ENCODE data around the gene PPFIBP2.

Gene PPFIBP2

DNA sequence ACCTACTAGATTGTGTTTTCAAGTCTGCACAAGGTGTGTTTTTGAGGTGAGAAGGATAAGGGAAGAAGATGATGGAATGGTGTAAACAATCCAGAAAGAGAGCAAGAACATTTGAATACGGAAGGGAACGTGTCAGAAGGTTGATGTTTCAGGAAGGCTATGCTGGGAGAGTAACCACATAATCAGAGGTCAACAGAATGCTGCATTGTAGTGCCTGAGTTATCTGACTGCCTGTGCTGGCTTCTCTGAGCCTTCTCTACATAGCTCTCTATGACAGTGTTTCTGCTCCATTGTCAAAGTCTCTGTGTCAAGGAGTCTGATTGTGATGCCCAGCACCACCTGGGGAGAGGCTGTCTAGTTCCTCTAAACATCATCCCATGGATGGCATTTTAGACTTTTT lies 85.4 kb downstream of the PPFIBP2 start:
- no peak for DNase-seq (ENCODE audit: low read depth, low spot score)

DNA sequence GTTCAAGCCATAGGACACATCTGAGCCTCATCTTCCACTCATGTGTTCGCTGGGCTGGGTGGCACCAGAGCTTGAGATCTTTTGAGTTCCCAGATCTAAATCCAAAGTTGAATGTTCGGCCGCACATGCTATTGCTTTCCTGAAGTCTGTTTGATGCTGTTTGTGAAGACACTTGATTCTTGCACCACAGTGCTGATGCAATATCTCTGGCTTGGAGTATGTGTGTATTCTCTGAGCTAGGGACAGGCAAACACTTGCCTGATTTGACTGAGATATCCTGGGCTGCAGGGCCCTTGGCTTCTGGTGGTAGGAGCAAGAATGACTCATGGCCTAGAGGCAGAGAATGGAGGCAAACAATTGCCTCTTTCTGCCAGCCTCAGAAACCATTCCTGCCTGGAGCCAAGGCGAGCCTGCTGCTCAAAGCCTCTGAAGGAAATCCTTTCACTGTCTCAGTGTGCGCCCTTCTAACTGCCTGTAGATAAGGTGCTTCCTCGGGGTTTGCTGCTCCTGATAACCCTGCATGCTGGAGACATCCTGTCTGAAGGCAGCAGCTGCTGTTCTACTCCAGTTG lies 86.5 kb downstream of the PPFIBP2 start:
- DNase-seq (ENCODE audit: low read depth, low spot score), result no peak

GRCh38 chr11:7603031-7603781 lies 89.4 kb downstream of the PPFIBP2 start:
- no peak for DNase-seq (ENCODE audit: low read depth, low spot score)

DNA sequence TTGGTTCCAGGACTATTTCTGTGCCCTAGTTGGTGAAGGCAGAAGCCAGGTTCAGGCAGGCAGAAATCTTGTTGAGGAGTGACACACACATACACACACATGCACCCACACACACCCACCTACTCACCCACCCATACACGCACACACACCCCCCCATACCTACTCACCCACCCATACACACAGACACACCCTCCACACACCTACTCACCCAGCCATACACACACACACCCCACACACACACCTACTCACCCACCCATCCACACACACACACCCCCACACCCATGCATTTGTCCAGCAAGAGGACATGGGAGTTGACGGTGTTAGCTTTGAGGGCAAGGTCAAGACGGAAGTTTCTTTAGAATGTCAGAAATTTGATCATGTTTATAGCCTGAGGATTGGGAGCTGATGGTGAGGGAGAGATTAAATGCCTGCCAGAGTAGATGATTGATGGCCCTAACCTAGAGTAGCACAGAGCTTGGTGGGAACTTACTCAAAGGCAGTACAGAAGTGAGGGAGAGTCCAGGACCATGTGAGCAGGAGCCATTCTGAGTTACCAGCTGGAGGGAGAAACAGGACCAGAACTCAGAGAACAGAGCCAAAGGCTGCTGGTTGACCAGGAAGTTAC lies 90.6 kb downstream of the PPFIBP2 start:
- no peak for DNase-seq (ENCODE audit: low read depth, low spot score)

DNA sequence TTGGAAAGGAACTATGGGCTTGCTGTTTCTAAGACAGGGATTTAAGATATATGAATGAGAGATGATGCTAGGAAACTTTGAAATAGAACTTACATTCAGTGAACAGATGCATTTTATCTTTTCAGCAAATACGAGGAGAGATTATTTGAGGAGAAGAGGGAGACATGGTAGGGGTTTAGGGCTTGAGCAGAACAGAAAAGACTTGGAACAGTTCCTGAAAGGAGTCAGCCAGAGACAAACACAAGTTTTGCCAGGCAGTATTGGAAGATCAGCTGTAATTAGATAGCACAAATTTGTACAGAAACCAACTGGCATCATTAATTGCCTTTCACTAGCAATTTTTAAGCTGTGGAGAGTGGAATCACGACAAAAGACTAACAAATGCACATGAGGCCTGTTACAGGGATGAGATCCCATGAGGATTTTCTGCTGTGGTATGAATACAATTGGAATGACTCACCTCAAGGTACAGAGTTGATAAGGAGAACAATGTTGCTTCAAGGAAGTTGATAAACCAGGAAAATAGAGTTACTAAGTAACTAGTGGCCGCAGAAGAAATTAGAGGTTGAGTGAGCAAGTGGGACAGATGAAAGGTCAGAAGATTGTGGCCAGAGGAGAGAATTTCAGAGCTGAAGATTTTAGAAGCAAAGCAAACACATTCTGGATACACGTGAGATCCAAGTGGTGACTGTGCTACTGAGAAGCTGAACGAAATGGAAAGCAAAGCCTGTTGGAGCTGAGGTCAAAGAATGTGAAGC lies 91.6 kb downstream of the PPFIBP2 start:
- no peak for DNase-seq (ENCODE audit: low read depth, low spot score)

DNA sequence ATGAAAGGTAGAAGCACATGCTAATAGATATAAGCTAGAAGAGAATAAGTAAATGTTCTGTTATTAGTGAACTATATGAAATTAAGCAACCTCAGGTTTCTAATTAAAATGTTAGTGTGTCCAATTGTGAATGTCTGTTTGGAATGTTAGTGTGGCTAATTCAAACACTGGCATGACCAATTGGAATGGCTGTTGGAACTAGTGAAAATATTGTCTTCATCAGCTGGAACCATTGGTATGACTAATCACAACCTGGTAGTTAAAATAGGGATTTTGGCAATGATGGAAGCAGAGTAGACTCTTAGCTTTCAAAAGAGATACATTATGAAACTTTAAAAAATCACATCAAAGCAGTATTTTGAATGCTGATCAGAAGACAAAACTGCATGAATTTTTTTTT lies 92.7 kb downstream of the PPFIBP2 start:
- no peak for DNase-seq (ENCODE audit: low read depth, low spot score)

DNA sequence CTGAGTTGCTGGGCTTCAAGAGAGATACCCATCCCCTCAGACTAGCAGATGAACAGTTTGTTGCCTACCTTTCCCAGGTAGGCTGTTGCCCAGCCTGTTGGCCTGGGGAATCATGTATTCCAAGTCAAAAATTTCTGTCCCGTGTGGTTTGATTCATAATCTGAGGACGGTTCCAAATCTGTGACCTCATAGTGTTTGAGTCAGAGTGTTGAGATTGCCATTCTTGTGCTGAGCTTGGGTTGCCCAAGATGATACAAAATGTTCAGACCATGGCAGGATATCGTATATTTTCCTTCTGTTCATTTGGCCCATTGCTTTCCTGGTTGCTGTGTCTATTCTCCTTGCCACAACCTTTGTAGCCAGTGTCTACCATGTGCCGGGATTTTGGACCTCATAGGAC lies 95.2 kb downstream of the PPFIBP2 start:
- no peak for DNase-seq (ENCODE audit: low read depth, low spot score)

DNA sequence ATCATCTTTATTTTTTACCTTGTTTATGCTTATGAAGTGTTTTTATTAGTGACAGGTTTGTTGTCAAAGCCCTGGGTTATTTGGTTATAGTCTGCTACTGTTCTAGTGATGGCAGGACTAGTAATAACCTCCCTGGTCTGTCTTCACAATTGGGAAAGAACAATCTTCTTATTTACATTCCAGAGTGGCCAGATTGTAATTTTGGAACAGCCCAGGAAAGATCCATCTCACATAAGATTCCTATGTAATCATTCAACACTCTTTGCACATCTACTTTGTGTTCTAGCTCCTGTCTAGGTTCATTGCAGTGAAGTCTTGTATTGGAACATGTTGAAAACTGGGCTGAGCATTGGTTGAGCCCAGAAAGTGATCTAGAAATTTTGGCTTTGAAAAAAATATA lies 95.7 kb downstream of the PPFIBP2 start:
- DNase-seq (ENCODE audit: low read depth, low spot score), result no peak

DNA sequence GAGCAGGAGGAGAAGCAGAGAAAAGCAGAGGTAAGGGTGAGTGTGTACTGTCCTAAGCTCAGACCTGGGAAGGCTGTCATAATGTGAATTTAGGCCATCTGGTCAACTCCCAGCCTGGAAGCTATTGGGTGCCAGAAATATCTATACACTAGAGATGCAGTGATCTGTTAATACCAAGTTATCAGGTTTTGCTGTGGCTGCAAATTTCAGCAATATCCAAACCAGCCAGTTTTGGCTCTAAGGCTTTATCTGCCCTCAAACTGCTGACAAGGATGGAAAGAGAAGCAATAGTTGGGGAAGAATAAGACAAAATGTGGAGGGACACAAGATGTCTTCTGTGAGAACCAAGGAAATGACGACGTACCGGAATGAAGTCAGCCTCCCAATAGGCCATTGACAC lies 96.6 kb downstream of the PPFIBP2 start:
- DNase-seq (ENCODE audit: low read depth, low spot score), result no peak

DNA sequence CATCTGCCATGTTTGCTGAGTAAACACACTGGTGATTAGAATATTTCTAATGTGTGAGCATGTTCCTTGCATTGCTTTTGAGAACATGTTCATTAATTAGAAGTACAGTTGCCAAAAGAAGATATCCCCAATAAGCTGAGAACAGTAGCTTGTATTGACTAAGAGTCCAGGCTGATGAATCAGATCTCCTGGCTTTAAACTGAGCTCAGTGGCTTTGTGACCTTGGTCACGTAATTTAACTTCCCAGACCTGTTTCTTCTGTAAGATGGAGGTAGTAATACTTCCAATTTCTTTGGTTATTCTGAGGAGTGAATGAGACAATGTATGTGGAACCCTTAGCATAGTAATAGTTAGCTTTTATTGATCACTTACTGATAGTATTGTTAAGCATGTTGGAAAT lies 97.6 kb downstream of the PPFIBP2 start:
- DNase-seq (ENCODE audit: low read depth, low spot score), result no peak

- DNase-seq (ENCODE audit: low read depth, low spot score), result no peak
Observed at GRCh38 chr11:7612056-7612660, 98.4 kb downstream of the PPFIBP2 start.

- no peak for DNase-seq (ENCODE audit: low read depth, low spot score)
Observed at GRCh38 chr11:7612661-7613393, 99.0 kb downstream of the PPFIBP2 start.

- no peak for DNase-seq (ENCODE audit: low read depth, low spot score)
Observed at GRCh38 chr11:7613394-7613720, 99.6 kb downstream of the PPFIBP2 start.

- DNase-seq (ENCODE audit: low read depth, low spot score), result no peak
Observed at GRCh38 chr11:7614656-7615055, 100.9 kb downstream of the PPFIBP2 start.

DNA sequence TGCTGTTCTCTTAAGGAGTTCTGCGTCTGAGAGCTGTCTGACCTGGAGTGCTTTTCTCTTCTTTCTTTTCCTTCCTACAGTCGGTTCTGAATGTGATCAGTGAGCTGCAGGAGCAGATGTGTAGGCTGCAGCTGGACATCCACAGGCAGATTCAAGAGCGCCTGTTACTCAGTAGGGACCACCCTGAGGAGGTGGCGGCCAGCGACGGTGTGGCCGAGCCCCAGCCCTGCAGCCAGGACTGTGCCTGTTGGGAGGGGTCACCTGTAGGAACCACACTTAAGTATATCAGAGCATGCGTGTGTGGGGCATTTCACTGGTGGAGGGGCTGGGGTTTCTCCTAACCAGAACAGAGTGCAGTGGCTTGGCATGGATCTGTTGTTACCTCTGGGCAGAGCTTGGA lies 103.2 kb downstream of the PPFIBP2 start:
- DNase-seq (ENCODE audit: low read depth, low spot score), result no peak

GRCh38 chr11:7619322-7619721 lies 105.5 kb downstream of the PPFIBP2 start:
- DNase-seq (ENCODE audit: low read depth, low spot score), result no peak

DNA sequence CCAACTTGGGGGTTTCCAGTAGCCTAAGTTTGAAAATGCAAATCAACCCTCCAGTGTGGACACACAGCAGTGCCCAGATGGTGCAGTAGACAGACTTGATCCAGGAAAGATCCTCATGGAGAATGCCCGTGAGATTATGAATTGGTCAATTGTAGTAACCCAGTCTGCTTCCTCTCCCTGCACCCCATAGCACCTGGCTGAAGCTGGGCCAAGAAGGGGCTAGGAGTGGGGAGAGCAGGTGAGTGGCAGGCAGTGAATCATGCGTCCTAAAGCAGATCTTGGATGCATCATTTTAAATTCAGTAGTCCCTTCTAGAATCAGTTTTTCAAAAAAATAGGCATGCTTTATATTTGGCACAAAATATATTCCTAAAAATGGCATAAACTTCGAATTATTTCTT lies 107.3 kb downstream of the PPFIBP2 start:
- no peak for DNase-seq (ENCODE audit: low read depth, low spot score)

- no peak for DNase-seq (ENCODE audit: low read depth, low spot score)
Observed at GRCh38 chr11:7621554-7621953, 107.8 kb downstream of the PPFIBP2 start.

GRCh38 chr11:7622721-7623120 lies 108.9 kb downstream of the PPFIBP2 start:
- no peak for DNase-seq (ENCODE audit: low read depth, low spot score)

GRCh38 chr11:7628660-7629059 lies 114.9 kb downstream of the PPFIBP2 start:
- DNase-seq (ENCODE audit: low read depth, low spot score), result no peak

DNA sequence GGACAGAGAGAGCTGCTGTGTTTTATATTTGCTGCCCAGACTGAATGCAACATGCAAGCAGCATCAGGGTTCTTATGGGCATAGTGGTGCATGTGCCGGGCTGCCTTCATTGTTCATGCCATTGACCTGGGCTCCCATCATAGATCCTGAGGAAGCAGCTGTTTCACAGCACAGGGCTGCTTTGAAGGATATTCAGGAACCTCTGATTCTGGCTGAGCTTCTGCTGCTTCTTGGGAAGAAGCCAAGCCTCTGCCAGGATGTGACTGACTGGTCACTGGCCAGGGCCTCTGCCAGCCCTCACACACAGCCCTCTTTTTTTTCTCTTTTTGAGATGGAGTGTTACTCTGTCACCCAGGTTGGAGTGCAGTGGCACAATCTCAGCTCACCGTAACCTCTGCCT lies 116.2 kb downstream of the PPFIBP2 start:
- DNase-seq (ENCODE audit: low read depth, low spot score), result no peak

GRCh38 chr11:7632211-7632610 lies 118.4 kb downstream of the PPFIBP2 start:
- DNase-seq (ENCODE audit: low read depth, low spot score), result no peak

Data from smooth muscle cell of the brain vasculature (primary cell).